Left kidney (tissue), 2 donors: ENCODE results near the gene PERCC1. TPM values are rescaled to one million over a fixed set of nuclear protein-coding genes. Genes with fewer than 3 reads are reported as not detected.

Experiments
- DNase-seq: peaks from one replicate; pipeline ENCODE4 v3.0.0-alpha.2; 2013
- polyA plus RNA-seq: library from polyadenylated mRNA; unstranded; fragments of 120-200 nt; gene quantifications from one replicate; pipeline ENCODE4 v1.2.1, GENCODE V29; 2013; ENCODE audit not compliant: insufficient read length

Gene PERCC1
- polyA plus RNA-seq, 1 donor = 0.20 TPM

DNA sequence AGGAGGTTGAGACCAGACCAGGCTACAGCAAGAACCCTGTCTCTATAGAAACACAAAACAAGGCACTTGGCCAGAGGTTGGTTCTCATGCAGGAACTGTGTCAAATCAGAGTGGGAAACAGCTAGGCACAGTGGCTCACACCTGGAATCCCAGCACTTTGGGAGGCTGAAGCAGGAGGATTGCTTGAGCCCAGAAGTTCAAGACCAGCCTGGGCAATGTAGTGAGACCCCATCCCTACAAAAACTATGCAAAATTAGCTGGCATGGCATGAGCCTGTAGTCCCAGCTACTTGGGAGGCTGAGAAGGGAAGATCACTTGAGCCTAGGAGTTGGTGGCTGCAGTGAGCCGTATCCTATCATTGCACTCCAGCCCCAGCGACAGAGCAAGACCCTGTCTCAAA lies 18.0 kb upstream of the PERCC1 start:
- DNase-seq = no peak

DNA sequence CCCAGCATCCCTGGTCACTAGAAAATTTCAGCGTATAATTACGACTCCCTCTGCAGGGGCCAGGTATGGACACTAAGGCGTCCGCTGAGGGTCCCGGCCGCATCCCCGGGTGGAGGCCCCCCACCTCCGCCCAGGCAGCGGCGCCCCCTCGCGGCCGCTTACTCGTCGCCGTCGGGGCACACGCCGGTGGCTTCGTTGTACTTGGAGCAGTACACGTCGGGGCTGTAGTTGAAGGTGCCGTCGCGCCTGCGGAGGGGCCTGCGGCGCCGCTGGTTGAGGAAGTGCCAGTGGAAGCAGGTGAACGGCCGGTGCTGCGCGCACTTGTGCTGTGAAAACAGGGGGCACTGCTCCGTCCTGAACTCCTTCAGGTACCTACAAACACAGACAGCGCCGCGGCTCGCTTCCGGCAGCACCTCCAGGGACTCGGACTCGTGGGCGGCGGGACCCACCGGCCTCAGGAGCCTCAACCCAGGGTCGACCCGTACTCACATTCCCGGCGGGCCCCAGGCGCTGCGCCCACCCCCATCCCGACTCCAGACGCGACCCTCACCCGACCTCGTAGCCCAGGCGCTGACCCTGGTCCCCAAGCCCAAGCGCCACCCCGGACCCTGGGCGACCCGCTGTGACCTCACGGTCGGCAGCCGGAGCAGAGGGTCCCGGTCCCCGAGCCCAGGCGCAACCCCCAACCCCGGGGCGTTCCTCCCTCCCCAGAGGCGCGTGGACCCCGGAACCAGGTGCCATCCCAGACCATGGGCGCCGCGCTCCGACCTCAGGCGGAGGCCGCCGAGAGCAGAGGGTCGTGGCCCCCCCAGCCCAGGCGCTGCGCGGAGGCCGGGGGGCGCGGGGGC lies 17.0 kb upstream of the PERCC1 start:
- DNase-seq = peak; percentile 55

DNA sequence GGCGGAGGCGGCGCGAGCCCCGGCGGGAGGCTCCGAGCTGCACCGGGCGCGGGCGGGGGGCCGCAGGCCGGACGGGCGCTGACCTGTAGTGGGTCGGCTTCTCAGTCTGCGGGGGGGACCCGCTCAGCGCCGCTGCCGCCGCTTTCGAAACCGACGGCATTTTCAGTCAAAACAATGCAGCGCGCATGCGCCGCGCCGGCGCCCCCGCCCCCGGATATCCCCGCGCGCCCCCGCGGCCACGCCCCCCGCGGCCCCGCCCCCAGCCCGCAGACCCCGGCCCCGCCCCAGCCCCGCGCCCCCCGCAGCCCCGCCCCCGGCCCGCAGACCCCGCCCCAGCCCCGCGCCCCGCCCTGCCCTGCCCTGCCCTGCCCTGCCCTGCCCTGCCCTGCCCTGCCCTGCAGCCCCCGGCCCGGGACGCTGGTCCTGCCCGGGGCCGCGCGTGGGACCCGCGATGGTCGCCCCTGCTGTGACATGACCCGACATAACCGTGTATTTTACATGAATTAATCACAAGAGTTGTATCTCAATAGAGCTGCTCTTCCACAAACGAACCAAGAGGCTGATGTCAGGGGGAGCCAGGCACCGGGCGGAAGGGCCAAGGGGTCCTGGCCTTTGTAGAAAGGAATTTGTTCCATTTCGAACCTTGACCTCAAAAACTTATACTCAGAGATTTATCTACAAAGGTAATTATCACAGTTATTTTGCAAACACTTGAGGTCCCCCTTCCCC lies 16.2 kb upstream of the PERCC1 start, which contains the start of gene UNKL:
TSS of gene UNKL (minus strand) at position 173 of the 729 bp plus-strand sequence. CDS start at position 160, 13 bp downstream.
- DNase-seq = no peak

DNA sequence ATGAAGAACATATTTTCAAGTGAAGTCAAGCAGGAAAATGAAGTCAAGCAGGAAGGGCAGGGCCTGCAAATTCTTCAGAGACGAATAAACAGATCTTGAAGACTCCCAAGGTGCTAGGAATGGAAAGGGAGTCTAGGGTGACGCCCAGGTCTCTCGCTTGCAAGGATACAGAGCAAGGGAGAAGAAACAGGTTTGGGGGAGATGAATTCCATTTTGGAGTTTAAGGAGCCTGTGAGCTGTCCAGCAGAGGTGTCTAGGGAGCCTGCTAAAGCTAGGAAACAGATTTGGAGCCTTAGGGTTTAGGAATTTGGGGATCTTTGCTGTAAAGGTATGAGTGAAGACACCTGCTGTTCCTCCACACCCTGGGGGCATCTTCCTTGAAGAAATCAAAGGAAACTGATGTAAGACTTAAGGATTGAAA lies 14.3 kb upstream of the PERCC1 start:
- no peak for DNase-seq

DNA sequence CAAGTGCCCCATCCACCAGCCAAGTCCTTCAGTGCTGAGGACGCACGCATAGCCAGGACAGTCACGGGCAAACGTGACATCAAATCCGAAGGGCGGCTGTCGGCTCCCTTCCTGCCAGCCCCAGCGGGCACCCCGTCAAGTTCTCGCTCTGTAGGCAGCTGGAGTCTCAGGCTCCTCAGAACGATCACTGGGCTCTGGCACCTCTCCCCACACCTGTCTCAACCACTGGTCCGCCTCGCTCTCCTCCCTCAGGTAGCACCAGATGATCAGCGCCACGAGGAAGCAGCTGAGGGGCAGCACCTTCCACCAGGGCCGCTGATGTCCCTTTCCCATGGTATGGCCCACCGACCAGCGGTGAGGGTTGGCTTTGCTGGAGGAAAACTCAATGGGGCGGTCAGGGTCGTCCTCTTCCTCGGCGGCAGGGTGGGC lies 10.8 kb upstream of the PERCC1 start:
- DNase-seq = no peak

DNA sequence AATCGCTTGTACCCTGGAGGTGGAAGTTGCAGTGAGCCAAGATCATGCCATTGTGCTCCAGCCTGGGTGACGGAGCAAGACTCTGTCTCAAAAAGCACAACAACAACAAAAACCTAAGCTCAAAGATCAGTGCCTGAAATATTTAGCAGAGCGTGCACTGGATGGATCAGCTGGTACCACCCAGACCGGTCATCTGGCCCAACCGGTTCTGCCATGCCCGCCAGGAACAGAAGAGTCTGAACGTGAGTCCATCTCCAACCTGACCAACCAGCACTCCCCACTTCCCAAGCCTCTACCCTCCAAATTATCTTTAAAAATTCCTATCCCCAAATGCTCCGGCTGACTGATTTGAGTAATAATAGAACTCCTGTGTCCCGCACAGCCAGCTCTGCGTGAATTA lies 8.8 kb upstream of the PERCC1 start:
- DNase-seq = no peak

DNA sequence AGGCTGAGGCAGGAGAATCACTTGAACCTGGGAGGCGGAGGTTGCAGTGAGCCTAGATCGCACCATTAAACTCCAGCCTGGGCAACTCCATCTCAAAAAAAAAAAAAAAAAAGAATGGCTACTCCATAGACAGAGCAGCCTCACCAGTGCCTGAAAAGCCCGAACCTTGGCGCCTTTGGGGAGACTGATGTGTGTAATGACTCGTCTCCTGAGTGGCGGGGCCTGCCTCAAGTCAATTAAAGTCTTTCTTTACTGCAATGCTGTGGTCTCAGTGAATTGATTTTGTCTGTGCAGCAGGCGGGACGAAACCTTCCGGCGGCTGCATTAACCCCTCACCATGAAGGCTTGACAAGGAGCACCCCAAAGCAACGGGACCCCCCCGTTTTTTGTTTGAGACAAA lies 6.8 kb upstream of the PERCC1 start:
- DNase-seq = no peak

DNA sequence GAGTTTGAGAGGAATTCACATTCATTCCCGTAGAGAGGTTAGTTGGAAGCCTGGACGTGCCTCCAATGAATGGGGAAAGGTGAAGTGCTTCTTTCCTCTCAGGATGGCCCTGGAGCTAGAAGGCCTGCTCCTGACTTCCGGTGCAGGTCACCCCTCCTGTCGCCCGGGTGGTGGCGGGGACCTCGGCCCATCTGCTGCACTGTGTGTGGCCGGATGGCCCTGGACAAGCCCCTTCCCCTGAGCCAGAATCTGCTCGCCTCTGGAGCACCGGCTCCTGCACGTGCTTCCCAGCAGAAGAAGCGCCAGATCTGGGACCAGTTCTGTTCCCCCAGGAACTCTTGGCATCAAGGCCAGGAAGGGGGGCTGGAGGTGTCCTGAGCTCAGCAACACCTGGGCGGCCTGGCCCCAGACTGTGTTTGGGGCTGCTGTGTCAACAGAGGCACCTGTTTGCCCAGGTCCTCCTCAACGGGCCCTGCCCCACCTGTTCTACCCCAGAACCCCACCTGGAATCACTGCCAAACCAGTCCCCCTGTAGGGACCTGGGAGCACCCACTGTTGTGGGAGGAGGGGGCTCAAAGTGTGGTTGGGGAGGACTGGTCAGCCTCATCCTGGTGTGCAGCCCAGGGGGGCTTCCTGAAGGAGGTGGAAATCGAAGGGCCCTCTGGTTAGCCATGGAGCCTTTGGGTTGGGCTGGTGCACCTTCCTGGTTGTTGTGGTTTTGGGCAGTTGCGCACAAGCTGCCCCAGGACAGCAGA lies 5.1 kb upstream of the PERCC1 start:
- DNase-seq = no peak

DNA sequence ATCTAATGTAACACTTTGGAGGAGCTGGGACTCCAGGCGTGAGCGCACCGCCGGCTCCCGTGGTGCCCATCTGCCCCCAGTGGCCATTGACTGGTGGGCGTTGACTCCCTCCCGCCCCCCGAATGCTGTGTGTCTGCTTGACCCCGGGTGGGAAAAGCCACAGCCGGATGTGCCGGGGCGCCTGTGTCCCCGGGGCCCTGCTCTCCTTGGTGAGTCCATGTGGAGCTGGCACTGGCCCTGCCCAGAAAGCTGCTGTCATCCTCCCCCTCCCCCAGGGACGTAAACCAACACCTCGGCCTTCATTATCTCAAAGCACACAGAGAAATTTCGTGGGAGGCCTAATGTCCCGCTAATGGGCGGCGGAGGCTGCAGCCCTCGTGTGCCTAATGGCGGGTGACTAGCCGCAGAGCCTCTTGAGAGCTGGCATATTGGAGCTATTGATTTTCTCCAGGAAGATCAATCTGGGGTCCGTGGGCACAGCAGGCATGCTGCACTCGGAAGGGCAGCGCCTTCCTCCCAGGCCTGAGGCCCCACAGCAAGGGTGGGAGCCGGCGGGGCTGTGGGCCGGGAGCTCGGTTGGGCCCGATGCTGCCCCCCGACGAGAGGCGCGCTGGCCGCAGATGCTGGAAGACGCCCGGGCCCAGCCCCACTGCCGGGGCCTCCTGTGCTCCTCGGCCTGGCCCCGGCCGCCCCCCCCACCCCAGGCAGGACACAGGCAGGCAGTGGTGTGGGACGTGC lies 4.0 kb upstream of the PERCC1 start:
- DNase-seq = no peak

DNA sequence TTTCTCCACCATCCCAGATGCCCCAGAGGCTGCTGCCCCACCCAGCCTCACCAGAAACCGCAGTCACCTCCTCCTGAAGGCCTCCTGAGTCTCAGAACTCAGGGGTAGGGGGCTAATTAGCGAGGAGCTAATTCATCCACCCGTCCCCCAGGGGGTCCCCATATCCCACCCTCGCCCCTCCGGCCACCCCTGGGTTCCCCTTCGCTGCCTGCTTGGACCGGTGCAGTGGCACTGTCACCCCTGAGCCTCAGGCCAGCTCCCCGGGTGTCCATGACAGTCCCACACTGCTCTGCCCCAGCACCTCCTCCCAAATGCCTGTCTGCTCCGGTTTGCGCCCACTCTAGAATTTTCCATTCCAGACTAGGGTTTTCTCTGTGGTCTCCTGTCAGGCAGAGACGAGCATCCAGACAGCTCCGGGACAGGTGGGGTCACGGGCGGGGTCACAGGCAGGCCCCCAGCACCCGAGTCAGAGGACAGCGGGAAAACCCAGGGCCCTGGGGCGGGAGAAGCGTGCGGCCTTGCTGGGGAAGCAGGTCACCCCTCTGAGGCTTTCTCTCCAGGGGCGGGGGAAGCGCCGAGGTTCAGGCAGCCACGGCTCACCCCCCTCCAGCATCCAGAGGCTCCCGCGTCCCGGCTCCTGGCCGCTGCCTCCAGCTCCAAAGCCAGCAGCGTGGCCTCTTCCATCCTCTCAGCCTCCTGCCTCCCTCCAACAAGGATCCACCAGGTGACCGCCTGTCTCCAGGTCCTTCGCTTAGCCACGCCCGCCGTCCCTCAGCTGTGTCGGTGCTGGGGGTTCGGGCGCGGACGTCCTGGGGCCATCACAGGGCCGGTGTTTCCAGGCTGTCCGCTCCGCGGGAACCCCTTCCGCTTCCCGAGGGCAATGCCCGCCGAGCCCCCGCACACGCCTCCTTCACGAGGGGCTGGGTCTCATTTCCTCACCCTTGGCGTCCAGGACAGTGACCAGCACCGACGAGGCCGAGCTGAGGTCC lies 3.1 kb upstream of the PERCC1 start:
- DNase-seq = no peak

DNA sequence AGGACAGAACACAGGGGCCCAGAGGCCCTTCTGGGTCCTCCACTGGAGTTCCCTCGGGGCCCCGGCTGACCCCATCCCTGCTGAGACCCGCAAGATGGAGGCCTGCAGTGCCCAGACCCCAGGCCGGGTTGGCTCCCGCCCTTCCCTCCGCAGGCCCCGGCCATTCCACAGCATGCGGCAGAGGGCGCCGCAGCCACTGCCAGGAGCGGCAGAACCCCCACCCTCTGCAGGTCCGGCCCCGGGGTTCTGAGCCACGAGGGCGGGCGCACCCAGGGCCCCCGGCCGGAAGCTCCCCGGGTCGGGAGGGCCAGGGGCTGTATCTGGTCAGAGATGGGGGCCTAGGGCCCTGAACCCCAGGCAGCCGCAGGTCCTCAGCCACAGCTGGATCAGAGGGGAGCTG lies 2.4 kb upstream of the PERCC1 start:
- no peak for DNase-seq

DNA sequence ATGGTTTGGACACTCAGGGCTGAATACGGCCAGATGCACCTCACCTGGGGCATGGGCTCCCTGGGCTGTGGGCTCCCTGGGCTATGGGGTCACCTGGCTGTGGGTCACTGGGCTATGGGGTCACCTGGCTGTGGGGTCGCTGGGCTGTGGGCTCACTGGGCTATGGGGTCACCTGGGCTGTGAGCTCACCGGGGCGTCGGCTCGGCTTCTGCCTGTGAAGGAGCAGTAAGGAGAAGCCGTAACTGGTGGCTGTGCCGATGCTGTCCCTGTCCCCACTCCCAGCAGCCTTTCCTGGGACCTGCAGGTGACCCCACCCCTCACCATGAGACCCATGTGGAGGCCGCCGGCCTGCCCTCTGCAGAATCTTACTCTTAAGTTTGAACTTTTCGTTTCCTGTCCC lies 1.9 kb upstream of the PERCC1 start:
- DNase-seq = no peak

DNA sequence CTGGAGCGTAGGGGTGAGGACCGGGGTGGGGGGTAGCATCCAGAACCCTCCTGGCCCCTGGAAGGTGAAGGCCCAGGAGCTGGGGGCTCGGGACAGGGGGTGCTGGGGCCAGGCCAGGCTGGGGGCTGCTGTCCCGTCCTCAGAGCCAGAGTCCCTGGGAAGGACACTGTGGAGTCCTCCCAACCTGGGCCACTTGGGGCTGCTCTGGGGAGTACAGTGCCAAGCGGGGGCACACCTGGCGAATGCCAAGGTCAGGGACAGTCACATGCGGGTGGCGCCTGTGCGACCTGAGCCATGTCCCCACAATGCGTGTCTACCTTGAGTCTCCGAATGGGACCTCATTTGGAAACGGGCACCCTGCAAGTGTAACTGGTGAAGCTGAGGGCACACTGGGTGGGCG lies 1.2 kb upstream of the PERCC1 start:
- DNase-seq = no peak

DNA sequence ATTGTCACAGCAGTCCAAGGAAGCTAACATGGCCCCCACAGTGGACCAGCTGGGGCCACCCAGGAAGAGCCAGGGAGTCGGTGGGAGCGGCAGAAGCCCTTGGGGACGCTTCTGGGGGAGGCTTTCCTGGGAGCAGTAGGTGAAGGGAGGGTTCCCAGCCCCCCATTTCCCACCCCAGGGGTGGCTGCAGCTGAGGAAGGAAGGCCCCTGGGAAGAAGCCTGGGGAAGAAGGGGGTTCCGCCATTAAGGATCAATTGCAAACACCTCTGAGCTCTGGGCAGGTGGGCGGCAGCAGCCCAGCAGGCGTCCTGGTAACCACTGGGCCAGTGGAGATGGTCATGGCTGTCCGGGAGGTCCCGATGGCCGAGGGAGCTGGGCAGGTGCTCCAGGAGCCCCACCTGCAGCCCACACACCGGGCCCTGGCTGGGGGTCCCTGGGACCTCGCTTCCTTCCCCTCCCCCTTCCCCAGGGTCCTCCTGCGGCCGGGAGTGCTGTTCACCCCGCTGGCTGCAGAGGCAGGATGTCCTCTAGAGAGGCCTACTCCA lies 592 bp upstream of the PERCC1 start:
- no peak for DNase-seq

DNA sequence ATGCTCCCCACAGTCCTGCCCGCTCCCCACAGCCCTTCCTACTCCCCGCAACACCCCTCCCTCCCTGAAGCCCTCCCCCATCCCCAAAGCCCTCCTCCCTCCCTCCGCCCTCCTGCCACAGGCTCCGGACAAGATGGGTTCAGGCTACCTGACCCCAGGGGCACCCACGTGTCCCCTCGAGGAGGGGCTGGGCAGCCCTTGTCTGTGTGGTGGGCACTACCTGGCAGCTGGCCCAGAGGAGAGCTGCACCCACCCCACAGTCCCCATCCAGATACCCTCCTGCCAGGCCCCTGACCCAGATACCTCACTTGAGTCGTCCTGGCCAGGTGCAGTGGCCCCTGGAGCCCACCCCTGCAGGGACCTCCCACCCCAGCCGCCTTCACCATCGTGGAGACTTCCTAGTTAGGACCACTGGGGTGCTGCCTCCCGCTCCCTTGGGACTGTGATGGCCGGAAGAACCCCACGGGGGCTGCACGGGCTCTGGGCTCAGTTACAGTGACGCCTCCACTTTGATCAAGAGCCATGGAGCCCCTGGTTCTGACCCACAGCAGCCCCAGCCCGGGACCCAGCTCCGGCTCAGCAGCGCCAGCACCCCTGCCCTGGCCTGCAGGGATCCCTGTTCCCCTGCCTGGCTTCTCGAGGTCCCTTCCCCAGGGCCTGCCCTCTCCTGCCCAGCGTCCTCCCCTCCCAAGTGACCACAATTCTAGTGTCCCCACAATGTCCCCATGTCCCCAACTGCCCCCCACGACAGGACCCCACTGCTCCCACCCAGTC lies 806 bp downstream of the PERCC1 start:
- DNase-seq = no peak

DNA sequence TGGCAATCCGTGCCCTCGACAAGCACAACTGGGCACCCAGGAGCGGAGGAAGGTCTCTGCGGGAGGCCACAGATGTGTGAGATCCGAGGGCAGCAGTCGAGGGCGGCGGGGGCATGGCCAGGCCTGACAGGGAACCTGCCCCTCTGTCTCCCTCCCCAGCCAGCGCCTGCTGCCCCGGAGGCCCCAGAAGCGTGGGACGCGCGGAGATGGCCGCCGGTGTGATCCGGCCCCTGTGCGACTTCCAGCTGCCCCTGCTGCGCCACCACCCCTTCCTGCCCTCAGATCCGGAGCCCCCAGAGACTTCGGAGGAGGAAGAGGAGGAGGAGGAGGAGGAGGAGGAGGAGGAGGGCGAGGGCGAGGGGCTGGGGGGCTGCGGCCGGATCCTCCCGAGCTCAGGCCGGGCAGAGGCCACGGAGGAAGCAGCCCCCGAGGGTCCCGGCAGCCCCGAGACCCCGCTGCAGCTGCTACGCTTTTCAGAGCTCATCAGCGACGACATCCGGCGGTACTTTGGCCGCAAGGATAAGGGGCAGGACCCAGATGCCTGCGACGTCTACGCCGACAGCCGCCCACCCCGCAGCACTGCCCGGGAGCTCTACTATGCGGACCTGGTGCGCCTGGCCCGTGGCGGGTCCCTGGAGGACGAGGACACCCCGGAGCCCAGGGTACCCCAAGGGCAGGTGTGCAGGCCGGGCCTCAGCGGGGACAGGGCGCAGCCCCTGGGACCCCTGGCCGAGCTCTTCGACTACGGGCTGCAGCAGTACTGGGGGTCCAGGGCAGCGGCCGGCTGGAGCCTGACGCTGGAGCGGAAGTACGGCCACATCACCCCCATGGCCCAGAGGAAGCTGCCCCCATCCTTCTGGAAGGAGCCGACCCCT lies 1.7 kb downstream of the PERCC1 start:
- DNase-seq = no peak

DNA sequence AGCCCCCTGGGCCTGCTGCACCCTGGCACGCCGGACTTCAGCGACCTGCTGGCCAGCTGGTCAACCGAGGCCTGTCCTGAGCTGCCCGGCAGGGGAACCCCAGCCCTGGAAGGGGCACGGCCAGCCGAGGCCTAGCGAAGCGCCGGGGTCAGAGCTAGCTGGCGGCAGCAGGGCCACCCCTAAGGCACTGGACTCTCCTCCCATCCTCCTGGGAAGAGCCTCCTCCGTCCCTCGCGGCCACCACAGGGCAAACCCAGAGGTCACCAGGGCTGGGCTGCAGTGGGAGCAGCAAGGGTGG lies 2.3 kb downstream of the PERCC1 start:
- no peak for DNase-seq

DNA sequence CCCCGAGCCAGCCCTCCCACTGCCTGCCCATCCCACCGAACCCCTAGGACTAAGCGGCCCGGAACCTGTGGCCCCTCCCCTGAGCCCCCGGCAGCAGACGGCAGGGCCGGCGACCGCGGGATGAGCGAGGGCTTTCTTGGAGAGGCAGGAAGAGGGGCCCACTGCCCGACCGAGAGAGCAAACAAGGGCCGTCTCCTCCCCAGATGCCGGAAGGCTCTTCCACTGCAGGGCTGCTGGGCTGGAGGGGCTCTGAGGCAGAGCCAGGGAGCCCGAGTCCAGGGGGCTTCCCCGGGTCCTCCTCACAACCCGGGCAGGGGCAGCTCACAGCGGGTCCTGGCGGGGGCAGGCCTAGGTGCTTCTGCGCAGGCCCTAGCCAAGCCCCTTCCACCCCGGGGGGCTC lies 2.9 kb downstream of the PERCC1 start:
- DNase-seq = no peak
